T-helper 2 cell treated with Interferon-gamma antibody and Interleukin-4, amounts not matched to agents 5 μg/mL and 100 μg/mL, for 36 hours (primary cell): ENCODE results near the gene MYLK2.

Experiments
- DNase-seq: peaks from one replicate; pipeline ENCODE4 v3.0.0; 2021; ENCODE audit warnings: low spot score
- H3K27ac Mint-ChIP-seq: one replicate; pipeline ENCODE4 v1.8.0; 2021; ENCODE audit warnings: mild to moderate bottlenecking, mixed read lengths
- H3K27me3 Mint-ChIP-seq: one replicate; pipeline ENCODE4 v1.8.0; 2021; ENCODE audit warnings: low read depth, mixed read lengths
- H3K36me3 Mint-ChIP-seq: one replicate; pipeline ENCODE4 v1.8.0; 2021; ENCODE audit warnings: low read depth, mixed read lengths
- H3K4me1 Mint-ChIP-seq: one replicate; pipeline ENCODE4 v1.8.0; 2021; ENCODE audit warnings: low read depth, mixed read lengths
- H3K4me3 Mint-ChIP-seq: one replicate; pipeline ENCODE4 v1.8.0; 2022; ENCODE audit warnings: mild to moderate bottlenecking, moderate library complexity, mixed read lengths
- H3K9me3 Mint-ChIP-seq: one replicate; pipeline ENCODE4 v1.8.0; 2021; ENCODE audit warnings: mixed read lengths

MYLK2 gene

DNA sequence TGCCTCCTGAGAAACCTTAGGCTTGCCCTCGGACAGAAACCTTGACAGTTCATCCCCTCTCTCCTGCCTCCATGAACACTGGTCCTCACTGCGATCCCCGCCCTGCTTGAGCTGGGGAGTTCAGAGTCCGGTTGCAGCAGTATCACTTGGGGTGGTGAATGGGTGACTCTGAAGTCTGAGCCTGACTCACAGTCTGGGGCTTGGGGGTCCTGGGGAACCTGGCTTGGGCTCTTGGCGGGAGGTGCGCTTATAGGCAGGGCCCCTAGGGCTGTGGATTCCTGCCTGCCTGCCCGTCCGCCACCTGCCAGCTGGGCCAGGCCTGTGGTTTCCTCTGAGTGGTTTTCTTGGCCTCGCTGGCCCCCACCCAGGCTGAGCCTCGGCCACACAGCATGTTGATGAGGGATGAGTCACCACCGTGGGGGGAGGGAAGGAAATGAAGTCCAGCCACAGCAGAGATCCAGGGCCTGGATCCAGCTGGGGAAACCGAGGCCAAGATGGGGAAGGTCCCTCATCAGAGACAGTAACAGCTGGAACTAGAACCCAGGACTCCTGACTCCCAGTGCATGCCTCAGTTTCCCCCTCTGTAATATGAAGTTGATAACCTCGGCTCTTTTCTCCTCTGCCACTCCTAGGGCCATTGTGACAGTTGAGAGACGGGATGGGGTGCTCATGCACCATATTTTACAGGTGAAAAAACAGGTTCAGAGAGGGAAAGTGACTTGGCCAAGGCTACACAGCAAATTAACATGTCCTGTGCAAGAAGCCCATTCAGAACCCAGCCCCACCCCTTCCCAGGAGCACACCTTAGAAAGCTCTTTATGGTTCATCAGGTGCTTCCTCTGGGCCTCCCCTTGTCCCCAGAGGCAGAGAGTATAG lies 17.1 kb downstream of the MYLK2 start:
- Mint-ChIP-seq H3K4me1 (peaks cover 15% of the 10 kb centered on the region), H3K27ac (no peak overlapping the region), H3K4me3 (peak overlapping the region; percentile 24), H3K9me3 (no peaks in the 10 kb centered on the region), H3K36me3 (no peaks in the 10 kb centered on the region), H3K27me3 (no peaks in the 10 kb centered on the region)
- DNase-seq, result peak; percentile 40

- Mint-ChIP-seq H3K4me3 (no peak overlapping the region), H3K27me3 (no peaks in the 10 kb centered on the region), H3K36me3 (no peaks in the 10 kb centered on the region), H3K4me1 (peaks cover 15% of the 10 kb centered on the region), H3K27ac (no peak overlapping the region), H3K9me3 (no peaks in the 10 kb centered on the region)
- DNase-seq, result no peak
These were observed 17.9 kb downstream of the MYLK2 start for GRCh38 chr20:31836853-31837608.

DNA sequence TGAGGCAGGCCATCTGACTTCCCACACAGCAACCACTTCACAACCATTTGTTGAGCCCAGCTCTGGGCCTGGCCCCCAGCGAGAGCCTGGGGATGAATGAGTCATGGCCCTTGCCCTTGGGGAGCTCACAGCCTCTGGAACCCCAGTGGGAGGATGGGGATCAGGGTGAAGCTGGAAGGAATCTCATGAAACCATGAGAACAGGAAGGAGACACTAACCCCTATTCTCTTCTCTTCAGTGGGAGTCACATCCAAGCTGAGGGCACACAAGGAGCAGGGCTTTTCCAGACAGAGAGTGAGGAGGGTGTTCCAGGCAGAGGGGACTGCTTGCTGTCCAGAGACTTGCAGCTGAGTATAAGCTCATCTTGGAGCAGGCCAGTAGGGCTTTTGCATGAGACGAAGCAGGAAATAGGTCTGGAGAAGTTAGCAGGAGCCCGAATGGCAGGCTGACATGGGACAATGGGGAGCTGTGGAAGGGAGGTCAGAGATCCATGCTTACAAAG lies 18.8 kb downstream of the MYLK2 start:
- Mint-ChIP-seq H3K4me1 (peaks cover 15% of the 10 kb centered on the region), H3K36me3 (no peaks in the 10 kb centered on the region), H3K4me3 (no peak overlapping the region), H3K9me3 (no peaks in the 10 kb centered on the region), H3K27ac (no peak overlapping the region), H3K27me3 (no peaks in the 10 kb centered on the region)
- DNase-seq, result no peak

GRCh38 chr20:31838646-31839292 lies 19.6 kb downstream of the MYLK2 start:
- Mint-ChIP-seq H3K4me1 (peaks cover 15% of the 10 kb centered on the region), H3K36me3 (no peaks in the 10 kb centered on the region), H3K27ac (no peak overlapping the region), H3K27me3 (no peaks in the 10 kb centered on the region), H3K9me3 (no peaks in the 10 kb centered on the region), H3K4me3 (no peak overlapping the region)
- no peak for DNase-seq

DNA sequence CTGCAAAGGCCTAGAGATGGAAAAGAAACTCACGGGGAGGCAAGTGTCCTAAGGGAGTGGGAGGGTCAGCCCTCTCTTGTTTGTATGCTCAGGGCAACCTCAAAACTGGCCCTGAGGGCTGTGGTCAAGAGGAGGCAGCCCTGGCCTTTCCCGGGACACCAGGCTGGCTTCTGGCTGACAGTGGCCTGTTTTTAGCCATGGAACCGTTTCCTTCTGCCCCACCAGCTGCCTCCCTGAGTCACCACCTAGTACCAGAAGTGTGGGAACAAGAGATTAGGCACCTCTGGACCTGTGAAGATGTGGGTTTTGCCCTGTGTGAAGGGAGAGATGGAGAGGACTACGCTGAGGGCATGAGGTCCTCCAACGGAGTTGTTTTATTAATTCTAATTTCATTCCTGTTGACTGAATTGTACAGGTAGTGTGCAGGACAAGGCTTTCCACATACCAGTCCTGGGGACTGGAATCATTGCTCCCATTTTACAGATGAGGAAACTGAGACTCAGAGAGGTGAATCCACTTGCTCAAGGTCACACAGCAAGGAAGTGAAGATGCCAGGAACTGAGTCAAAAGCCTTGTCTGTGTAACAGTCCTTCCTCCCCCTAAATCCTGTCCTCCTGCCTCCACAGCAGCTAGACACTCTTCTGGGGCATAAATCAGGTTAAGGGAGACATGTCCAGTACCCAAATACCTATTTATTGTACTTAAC lies 20.8 kb downstream of the MYLK2 start:
- Mint-ChIP-seq H3K4me1 (peaks cover 14% of the 10 kb centered on the region), H3K36me3 (no peaks in the 10 kb centered on the region), H3K9me3 (no peaks in the 10 kb centered on the region), H3K27me3 (no peaks in the 10 kb centered on the region), H3K27ac (no peak overlapping the region), H3K4me3 (no peak overlapping the region)
- no peak for DNase-seq

DNA sequence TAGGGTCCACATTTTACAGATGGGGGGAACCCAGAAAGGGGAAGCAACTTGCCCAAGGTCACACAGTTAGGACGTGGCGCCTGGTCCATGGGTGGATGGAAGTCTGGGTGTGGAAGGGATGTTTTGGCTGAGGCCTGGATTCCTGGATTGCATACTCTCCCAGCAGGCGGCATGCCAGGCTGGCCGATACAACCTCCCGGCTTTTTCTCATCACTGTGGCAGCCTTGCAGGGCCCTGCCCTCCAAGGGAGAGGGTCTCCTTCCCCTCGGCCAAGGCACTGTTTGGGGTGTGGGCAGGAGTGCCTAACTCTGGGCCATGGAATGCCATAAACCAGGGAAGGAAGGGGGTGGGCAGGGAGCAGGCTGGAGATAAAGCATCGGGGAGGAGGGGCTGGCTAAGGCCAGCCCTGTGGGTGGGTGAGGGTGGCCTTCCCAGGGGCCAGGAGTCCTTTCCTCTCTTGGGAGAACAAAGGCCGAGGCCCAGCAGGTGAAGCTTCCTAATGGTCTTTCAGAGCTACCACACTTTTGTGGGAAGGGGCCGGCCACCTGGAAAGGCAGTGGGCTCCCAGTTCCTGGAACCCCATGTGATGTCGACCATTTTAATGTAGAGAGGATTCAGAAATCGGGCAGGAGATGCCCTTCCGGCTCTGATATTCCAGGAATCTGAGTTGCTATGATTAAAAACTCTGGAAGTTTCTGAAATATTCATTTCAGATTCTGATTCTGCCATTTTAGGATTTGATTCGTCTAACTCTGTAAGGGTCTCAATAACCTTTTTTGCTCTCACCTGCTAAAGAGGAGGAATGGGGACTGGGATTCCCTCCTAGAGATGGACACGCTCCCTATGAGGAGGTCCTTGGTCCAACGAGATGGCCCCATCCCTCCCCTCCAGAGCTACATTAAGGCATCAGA lies 22.0 kb downstream of the MYLK2 start:
- DNase-seq, result no peak
- Mint-ChIP-seq H3K9me3 (no peaks in the 10 kb centered on the region), H3K4me1 (peaks cover 4% of the 10 kb centered on the region), H3K4me3 (no peak overlapping the region), H3K36me3 (no peaks in the 10 kb centered on the region), H3K27me3 (no peaks in the 10 kb centered on the region), H3K27ac (no peak overlapping the region)

DNA sequence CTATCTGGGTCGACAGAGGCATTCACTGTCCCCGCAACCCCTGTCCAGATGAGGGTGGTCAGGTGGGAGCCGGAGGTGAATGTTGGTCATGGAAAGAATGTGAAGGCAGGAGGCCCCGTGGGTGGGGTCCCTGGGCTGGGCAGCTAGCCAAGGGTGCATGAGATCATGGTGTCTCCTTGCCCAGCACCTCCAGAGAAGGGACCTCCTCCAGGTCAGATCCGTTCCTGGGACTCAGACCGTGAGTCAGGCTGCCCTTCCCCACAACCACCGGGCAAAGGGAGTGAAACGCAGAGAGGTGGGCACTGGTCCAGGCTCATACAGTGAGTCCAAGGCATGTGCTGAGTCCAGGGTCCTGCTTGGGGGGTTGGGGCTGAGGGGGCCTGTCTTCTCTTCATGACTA lies 22.8 kb downstream of the MYLK2 start:
- H3K27me3 Mint-ChIP-seq, result no peaks in the 10 kb centered on the region
- no peak overlapping the region for H3K27ac Mint-ChIP-seq
- no peak overlapping the region for H3K4me3 Mint-ChIP-seq
- no peaks in the 10 kb centered on the region for H3K36me3 Mint-ChIP-seq
- H3K9me3 Mint-ChIP-seq, result no peaks in the 10 kb centered on the region
- H3K4me1 Mint-ChIP-seq, result no peaks in the 10 kb centered on the region
- no peak for DNase-seq

- no peak for DNase-seq
- H3K4me1 Mint-ChIP-seq, result no peaks in the 10 kb centered on the region
- no peaks in the 10 kb centered on the region for H3K27me3 Mint-ChIP-seq
- no peaks in the 10 kb centered on the region for H3K9me3 Mint-ChIP-seq
- no peak overlapping the region for H3K4me3 Mint-ChIP-seq
- H3K36me3 Mint-ChIP-seq, result no peaks in the 10 kb centered on the region
- H3K27ac Mint-ChIP-seq, result no peak overlapping the region
These were observed 23.5 kb downstream of the MYLK2 start for GRCh38 chr20:31842471-31843157.

- DNase-seq, result no peak
- H3K4me1 Mint-ChIP-seq, result no peaks in the 10 kb centered on the region
- no peak overlapping the region for H3K27ac Mint-ChIP-seq
- H3K4me3 Mint-ChIP-seq, result no peak overlapping the region
- no peaks in the 10 kb centered on the region for H3K9me3 Mint-ChIP-seq
- no peaks in the 10 kb centered on the region for H3K36me3 Mint-ChIP-seq
- no peaks in the 10 kb centered on the region for H3K27me3 Mint-ChIP-seq
These were observed 24.1 kb downstream of the MYLK2 start for GRCh38 chr20:31843288-31843687.

GRCh38 chr20:31843881-31844280 lies 24.7 kb downstream of the MYLK2 start:
- H3K4me1 Mint-ChIP-seq, result no peaks in the 10 kb centered on the region
- H3K9me3 Mint-ChIP-seq, result no peaks in the 10 kb centered on the region
- H3K36me3 Mint-ChIP-seq, result no peaks in the 10 kb centered on the region
- H3K27me3 Mint-ChIP-seq, result peaks cover under 1% of the 10 kb centered on the region
- no peak overlapping the region for H3K27ac Mint-ChIP-seq
- no peak for DNase-seq
- no peak overlapping the region for H3K4me3 Mint-ChIP-seq

DNA sequence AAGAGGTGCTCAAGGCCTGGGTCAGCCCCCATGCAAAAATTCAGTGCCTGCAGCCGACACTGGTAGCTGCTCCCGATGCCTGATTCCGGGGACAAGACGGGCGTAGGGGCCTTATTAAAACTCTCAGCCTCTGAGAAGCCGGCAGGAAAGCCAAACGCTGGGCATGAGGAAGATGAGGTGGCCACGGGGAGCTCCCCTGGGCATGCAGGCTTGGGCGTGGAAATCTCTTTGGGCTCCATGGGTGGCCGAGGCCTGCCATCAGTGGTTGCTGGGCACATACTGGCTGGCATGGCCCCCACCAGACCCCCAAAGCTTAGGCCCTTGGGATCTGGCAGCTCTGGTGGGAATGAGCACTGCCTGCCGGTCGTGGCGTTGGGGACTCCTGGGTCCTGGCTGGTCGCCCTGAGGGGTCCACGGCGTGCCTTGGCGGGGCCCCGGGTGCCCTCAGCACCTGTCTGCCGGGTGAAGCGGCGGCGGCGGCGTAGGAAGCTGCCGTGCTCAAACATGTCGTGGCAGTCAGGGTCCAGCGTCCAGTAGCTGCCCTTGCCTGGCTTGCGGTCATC lies 25.7 kb downstream of the MYLK2 start:
- Mint-ChIP-seq H3K27me3 (peaks cover 5% of the 10 kb centered on the region), H3K27ac (no peak overlapping the region)

GRCh38 chr20:31845300-31845863 lies 26.2 kb downstream of the MYLK2 start, which contains the start of gene FOXS1:
Gene FOXS1, minus strand, starts transcription at chr20:31845604. Its CDS starts 62 bp downstream, at chr20:31845542.
- no peaks in the 10 kb centered on the region for H3K4me1 Mint-ChIP-seq
- DNase-seq, result no peak
- no peaks in the 10 kb centered on the region for H3K9me3 Mint-ChIP-seq
- H3K4me3 Mint-ChIP-seq, result no peak within 1 kb of the TSS
- H3K27ac Mint-ChIP-seq, result no peak within 1 kb of the TSS
- peaks cover 5% of the 10 kb centered on the region for H3K27me3 Mint-ChIP-seq
- H3K36me3 Mint-ChIP-seq, result no peaks in the 10 kb centered on the region

More for the DNA sequence above, 25.7 kb downstream of the MYLK2 start:
- Mint-ChIP-seq H3K36me3 (no peaks in the 10 kb centered on the region), H3K9me3 (no peaks in the 10 kb centered on the region), H3K4me1 (no peaks in the 10 kb centered on the region), H3K4me3 (no peak overlapping the region)
- DNase-seq, result no peak
